OCI-LY7 (cell line): ENCODE measurements around the gene CTNNA3. TPM values are rescaled to one million over a fixed set of nuclear protein-coding genes. Genes with fewer than 3 reads are reported as not detected.

ENCODE experiments used
- BruUV-seq: library from RNA; stranded (reverse); fragments of 400-500 nt; replicated peaks from 2 replicates; lab custom pipeline; 2021; lab: Mats Ljungman, UMichigan
- CTCF ChIA-PET: fragments of 300-600 bp; sonication (Branson Sonifier 250); formaldehyde crosslinking; loops from one replicate; lab custom pipeline; 2022; ENCODE audit warnings: antibody characterized with exemption; ENCODE audit not compliant: unreplicated experiment; lab: Charles Lee
- POLR2A ChIA-PET: fragments of 300-600 bp; sonication (Branson Sonifier 250); formaldehyde crosslinking; loops from one replicate; lab custom pipeline; 2022; ENCODE audit warnings: antibody characterized with exemption; lab: Charles Lee
- DNase-seq: peaks from one replicate; pipeline ENCODE4 v3.0.0-alpha.2; 2015; ENCODE audit warnings: low spot score
- H2AFZ ChIP-seq: fragments of 200-600 bp; sonication (generic), shearing (Covaris generic); 2 replicates; pipeline ENCODE4 v1.6.1; 2014; ENCODE audit warnings: mild to moderate bottlenecking, antibody characterized with exemption, low read length, moderate library complexity
- H3K27ac ChIP-seq: fragments of 200-600 bp; sonication (generic); 2 replicates; pipeline ENCODE4 v1.5.1; 2014; ENCODE audit warnings: mixed run types, low read depth, mild to moderate bottlenecking, moderate library complexity, low read length, inconsistent platforms; ENCODE audit not compliant: poor library complexity, severe bottlenecking
- H3K36me3 ChIP-seq: fragments of 200-600 bp; sonication (generic); 2 replicates; pipeline ENCODE4 v1.6.1; 2014; ENCODE audit warnings: mild to moderate bottlenecking, antibody characterized with exemption, low read length, moderate library complexity, mixed read lengths; ENCODE audit not compliant: insufficient read depth
- H3K4me1 ChIP-seq: fragments of 200-600 bp; sonication (generic); 2 replicates; pipeline ENCODE4 v1.5.1; 2014; ENCODE audit warnings: mild to moderate bottlenecking, low read length; ENCODE audit not compliant: insufficient read depth, poor library complexity, severe bottlenecking
- H3K4me2 ChIP-seq: fragments of 200-600 bp; sonication (generic); 2 replicates; pipeline ENCODE4 v1.6.1; 2014; ENCODE audit warnings: mild to moderate bottlenecking, low read length
- H3K4me3 ChIP-seq: fragments of 200-600 bp; sonication (generic); 2 replicates; pipeline ENCODE4 v1.5.1; 2014; ENCODE audit warnings: mild to moderate bottlenecking, low read depth, low read length; ENCODE audit not compliant: poor library complexity, severe bottlenecking
- H3K79me2 ChIP-seq: fragments of 200-600 bp; sonication (generic); 2 replicates; pipeline ENCODE4 v1.6.1; 2016; ENCODE audit warnings: low read depth, mild to moderate bottlenecking, low read length, moderate library complexity, mixed read lengths; ENCODE audit not compliant: insufficient read depth
- H3K9me2 ChIP-seq: fragments of 200-600 bp; sonication (generic); 2 replicates; pipeline ENCODE4 v1.6.1; 2016; ENCODE audit warnings: mild to moderate bottlenecking, low read length, mixed read lengths; ENCODE audit not compliant: insufficient read depth
- H3K9me3 ChIP-seq: fragments of 200-600 bp; sonication (generic); 2 replicates; pipeline ENCODE4 v1.6.1; 2014; ENCODE audit warnings: mild to moderate bottlenecking, mixed run types, low read length, mixed read lengths
- H4K20me1 ChIP-seq: fragments of 200-600 bp; sonication (generic); 2 replicates; pipeline ENCODE4 v1.6.1; 2014; ENCODE audit warnings: mild to moderate bottlenecking, antibody characterized with exemption, low read length, moderate library complexity, mixed read lengths; ENCODE audit not compliant: insufficient read depth
- EZH2phosphoT487 ChIP-seq: fragments of 200-600 bp; sonication (generic); IDR thresholded peaks from 2 replicates; pipeline ENCODE4 v1.6.1; 2018; ENCODE audit warnings: low read depth, borderline replicate concordance, mild to moderate bottlenecking, mixed run types, antibody characterized with exemption, low read length, moderate library complexity, mixed read lengths
- intact Hi-C: fragments of 100-400 bp; cut with micrococcal nuclease; formaldehyde crosslinking; loops from one replicate; pipeline ENCODE4 v1.10.0; 2022; ENCODE audit not compliant: unreplicated experiment
- total RNA-seq, 2 experiments: library from RNA; depleted of rRNA in 1 of 2; stranded (reverse); fragments of >200 nt in 1 of 2; shearing (Covaris generic) in 1 of 2; gene quantifications; 2 replicates each; pipeline ENCODE4 v1.2.3, GENCODE V29; 2014 to 2022
- TF ChIP-seq, protein P1 (sequence below): fragments of 200-600 bp; sonication (generic); conservative IDR thresholded peaks from 2 replicates; pipeline ENCODE4 v1.5.1; 2014; ENCODE audit warnings: mild to moderate bottlenecking, antibody characterized with exemption, low read length, moderate library complexity, mixed read lengths

CTNNA3 gene
- total RNA-seq, 2 experiments from 2014 or later = not detected

DNA sequence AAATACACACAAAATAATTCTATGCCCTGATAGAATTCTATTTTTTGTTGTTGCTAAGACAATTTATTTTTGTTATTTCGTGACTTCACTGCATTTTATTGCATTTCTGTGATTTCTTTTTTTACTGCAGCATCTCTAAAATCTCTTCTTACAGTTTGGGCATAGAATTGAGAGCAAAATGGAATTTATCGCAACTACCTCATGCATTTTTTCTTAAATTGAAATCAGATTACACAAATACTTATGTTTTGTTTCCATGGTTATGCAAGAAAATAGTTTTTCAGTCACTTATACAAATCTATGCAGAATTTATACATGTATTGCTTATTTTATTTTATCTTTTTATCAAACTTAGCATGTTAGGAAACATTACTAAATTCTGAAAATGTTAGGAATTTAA lies 1552.0 kb downstream of the CTNNA3 start:
- Histone ChIP-seq H3K79me2 (no peaks in the 10 kb centered on the region), H3K9me3 (no peaks in the 10 kb centered on the region), H2AFZ (no peak overlapping the region), H3K36me3 (no peaks in the 10 kb centered on the region), H3K4me1 (no peaks in the 10 kb centered on the region), H3K4me3 (no peak overlapping the region), H3K9me2 (no peaks in the 10 kb centered on the region), H4K20me1 (no peaks in the 10 kb centered on the region), H3K4me2 (no peak overlapping the region), H3K27ac (no peak overlapping the region)
- no TSS peak for BruUV-seq
- intact Hi-C loops = no loop called here
- CTCF ChIA-PET = no interaction called here
- no peak for DNase-seq
- POLR2A ChIA-PET = no interaction called here
- TF ChIP-seq EZH2phosphoT487 = no peak
- TF ChIP-seq, protein P1, sequence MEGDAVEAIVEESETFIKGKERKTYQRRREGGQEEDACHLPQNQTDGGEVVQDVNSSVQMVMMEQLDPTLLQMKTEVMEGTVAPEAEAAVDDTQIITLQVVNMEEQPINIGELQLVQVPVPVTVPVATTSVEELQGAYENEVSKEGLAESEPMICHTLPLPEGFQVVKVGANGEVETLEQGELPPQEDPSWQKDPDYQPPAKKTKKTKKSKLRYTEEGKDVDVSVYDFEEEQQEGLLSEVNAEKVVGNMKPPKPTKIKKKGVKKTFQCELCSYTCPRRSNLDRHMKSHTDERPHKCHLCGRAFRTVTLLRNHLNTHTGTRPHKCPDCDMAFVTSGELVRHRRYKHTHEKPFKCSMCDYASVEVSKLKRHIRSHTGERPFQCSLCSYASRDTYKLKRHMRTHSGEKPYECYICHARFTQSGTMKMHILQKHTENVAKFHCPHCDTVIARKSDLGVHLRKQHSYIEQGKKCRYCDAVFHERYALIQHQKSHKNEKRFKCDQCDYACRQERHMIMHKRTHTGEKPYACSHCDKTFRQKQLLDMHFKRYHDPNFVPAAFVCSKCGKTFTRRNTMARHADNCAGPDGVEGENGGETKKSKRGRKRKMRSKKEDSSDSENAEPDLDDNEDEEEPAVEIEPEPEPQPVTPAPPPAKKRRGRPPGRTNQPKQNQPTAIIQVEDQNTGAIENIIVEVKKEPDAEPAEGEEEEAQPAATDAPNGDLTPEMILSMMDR = no peak

DNA sequence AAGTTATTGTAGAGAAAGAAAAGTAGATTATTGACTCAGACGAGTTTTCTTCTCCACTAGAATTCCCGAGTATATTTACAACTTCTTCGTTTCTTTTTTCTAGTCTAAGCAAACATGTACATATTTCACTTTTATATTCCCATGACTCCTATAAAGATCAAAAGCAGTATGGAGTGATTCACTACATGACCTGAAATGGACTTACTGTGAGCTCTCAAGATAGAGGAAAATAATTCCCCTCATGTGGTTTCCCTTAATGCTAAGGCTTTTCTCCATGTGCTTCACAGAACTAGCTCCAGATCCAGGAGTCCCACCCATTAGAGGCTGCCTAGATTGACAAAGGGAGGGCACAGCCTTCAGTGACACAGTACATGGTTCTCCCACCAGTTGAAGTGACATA lies 1593.2 kb downstream of the CTNNA3 start:
- BruUV-seq = no TSS peak
- Histone ChIP-seq H3K79me2 (no peaks in the 10 kb centered on the region), H3K9me3 (no peaks in the 10 kb centered on the region), H3K4me3 (no peak overlapping the region), H3K27ac (no peak overlapping the region), H3K4me1 (no peaks in the 10 kb centered on the region), H3K36me3 (no peaks in the 10 kb centered on the region), H4K20me1 (no peaks in the 10 kb centered on the region), H3K9me2 (no peaks in the 10 kb centered on the region), H3K4me2 (no peak overlapping the region), H2AFZ (no peak overlapping the region)
- DNase-seq = no peak
- intact Hi-C loops = no loop called here
- no peak for TF ChIP-seq EZH2phosphoT487
- TF ChIP-seq, protein P1 = no peak
- ChIA-PET POLR2A (no interaction called here), CTCF (no interaction called here)

DNA sequence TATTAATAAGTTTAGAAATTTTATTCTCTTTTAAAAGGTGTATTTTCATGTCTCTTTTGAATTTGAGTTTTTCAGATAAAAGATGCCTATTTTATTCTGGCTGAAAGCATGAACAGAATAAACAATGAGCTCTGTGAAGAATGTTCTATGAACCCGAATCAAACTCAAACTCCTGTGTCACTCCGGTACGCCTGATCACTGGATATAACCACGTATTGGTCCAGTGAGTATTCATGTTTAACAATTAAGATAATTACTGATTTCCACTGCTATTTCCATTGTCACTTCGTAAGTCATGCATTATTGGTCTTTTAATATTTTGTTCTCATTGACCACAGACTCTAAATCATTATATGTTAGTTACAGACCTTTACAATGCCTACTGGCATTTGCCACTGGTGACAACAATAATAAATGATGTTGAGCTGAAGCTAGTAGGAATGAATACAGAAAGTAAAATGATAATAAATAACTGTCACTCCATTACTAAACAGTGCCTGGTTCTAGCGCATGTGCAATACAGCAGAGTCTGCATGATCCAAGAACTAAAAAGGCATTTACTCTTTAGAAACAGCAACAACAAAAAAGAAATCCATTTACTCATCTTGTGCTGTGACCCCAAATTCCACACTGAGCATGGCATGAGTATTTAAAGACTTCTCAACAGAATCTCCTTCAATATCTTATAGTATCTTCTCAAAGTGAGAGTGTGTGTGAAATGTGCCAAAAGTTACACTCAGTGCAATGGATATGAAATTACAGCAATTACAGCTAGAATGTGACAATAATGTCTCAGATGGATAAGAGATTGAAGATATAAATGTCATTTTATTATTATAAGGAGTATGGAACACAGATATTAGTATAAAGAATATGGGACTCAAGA lies 1597.2 kb downstream of the CTNNA3 start:
- BruUV-seq = no TSS peak
- POLR2A ChIA-PET = no interaction called here
- intact Hi-C loops = no loop called here
- CTCF ChIA-PET = no interaction called here
- no peaks in the 10 kb centered on the region for H4K20me1 ChIP-seq
- no peak for DNase-seq
- no peaks in the 10 kb centered on the region for H3K79me2 ChIP-seq
- H3K9me2 ChIP-seq = no peaks in the 10 kb centered on the region
- no peak for TF ChIP-seq EZH2phosphoT487
- TF ChIP-seq, protein P1 = no peak
- no peaks in the 10 kb centered on the region for H3K4me1 ChIP-seq
- H3K9me3 ChIP-seq = no peaks in the 10 kb centered on the region
- H3K36me3 ChIP-seq = no peaks in the 10 kb centered on the region
- no peak overlapping the region for H3K4me2 ChIP-seq
- H3K27ac ChIP-seq = no peak overlapping the region
- H2AFZ ChIP-seq = no peak overlapping the region
- H3K4me3 ChIP-seq = no peak overlapping the region
